Aorta (tissue), 5 donors: ENCODE results near the gene USP14. TPM values are rescaled to one million over a fixed set of nuclear protein-coding genes. Genes with fewer than 3 reads are reported as not detected.

ENCODE experiments used
- ATAC-seq: fragments of 200-7000 bp; cut with Tn5 transposase; one replicate; pipeline ENCODE4 v1.9.1; 2022; ENCODE audit warnings: moderate library complexity; ENCODE audit not compliant: low FRiP score
- DNase-seq, 2 donors: peaks; one replicate each; pipeline ENCODE4 v3.0.0-alpha.2; 2020
- H3K27ac ChIP-seq, 2 donors: one replicate each; pipeline ENCODE4 v1.5.1; 2013; ENCODE audit warnings: low read length in 2 of 2, mild to moderate bottlenecking in 2 of 2, moderate library complexity in 2 of 2, control low read depth in 1 of 2, inconsistent platforms in 1 of 2, low read depth in 1 of 2
- H3K27me3 ChIP-seq, 2 donors: one replicate each; pipeline ENCODE4 v1.6.1; 2013; ENCODE audit warnings: control low read depth in 1 of 2, low read length in 1 of 2, mild to moderate bottlenecking in 1 of 2, moderate library complexity in 1 of 2; ENCODE audit not compliant: insufficient read depth in 2 of 2, control insufficient read depth in 1 of 2
- H3K36me3 ChIP-seq, 2 donors: one replicate each; pipeline ENCODE4 v1.6.1; 2013; ENCODE audit warnings: control low read depth in 1 of 2, low read length in 1 of 2, mild to moderate bottlenecking in 1 of 2; ENCODE audit not compliant: insufficient read depth in 2 of 2, control insufficient read depth in 1 of 2
- H3K4me1 ChIP-seq, 2 donors: one replicate each; pipeline ENCODE4 v1.6.1; 2013; ENCODE audit warnings: low read length in 2 of 2, control low read depth in 1 of 2, mild to moderate bottlenecking in 1 of 2, moderate library complexity in 1 of 2; ENCODE audit not compliant: insufficient read depth in 2 of 2, control insufficient read depth in 1 of 2
- H3K4me3 ChIP-seq, 2 donors: one replicate each; pipeline ENCODE4 v1.5.1; 2013; ENCODE audit warnings: low read length in 2 of 2, control low read depth in 1 of 2, mild to moderate bottlenecking in 1 of 2
- H3K9me3 ChIP-seq: one replicate; pipeline ENCODE4 v1.6.1; 2013; ENCODE audit warnings: mild to moderate bottlenecking, low read length; ENCODE audit not compliant: control insufficient read depth
- WGBS, 2 donors: extraction: QIAGEN DNeasy Blood & Tissue Kit; methylation state at CpG; one replicate each; pipeline ENCODE4 v1.1.7; 2013; 5-methylcytosine and 5-hydroxymethylcytosine counted together
- intact Hi-C, 2 donors: fragments of 100-400 bp; cut with DNase I; formaldehyde crosslinking; loops; one replicate each; pipeline versions ENCODE4 v1.14.2 to v1.15.0; 2022
- polyA plus RNA-seq, 2 donors: library from polyadenylated mRNA; stranded (reverse); fragments of 200-250 nt; gene quantifications; one replicate each; pipeline ENCODE4 v1.2.3, GENCODE V29; 2013
- total RNA-seq, 2 donors: library from RNA; stranded (reverse); fragmentation: NEBNext Ultra II Directional; extraction: Animal tissue kit (Norgen Biotek cat#: 25700); gene quantifications; one replicate each; pipeline ENCODE4 v1.2.1, GENCODE V29; 2021
- donor health status: healthy with polysubstance abuse.
- donor health status: Bipolar disorder and iron deficiency.
- donor health status: DM: no; HTN: no; CAD: no.
- donor health status: DM: no; HTN: no; CAD: no.
- donor health status: DM: yes; HTN: yes; CAD: no.

USP14 gene
- total and polyA plus RNA-seq, 4 donors: 20.3 to 49.4 (median 34.3) TPM

DNA sequence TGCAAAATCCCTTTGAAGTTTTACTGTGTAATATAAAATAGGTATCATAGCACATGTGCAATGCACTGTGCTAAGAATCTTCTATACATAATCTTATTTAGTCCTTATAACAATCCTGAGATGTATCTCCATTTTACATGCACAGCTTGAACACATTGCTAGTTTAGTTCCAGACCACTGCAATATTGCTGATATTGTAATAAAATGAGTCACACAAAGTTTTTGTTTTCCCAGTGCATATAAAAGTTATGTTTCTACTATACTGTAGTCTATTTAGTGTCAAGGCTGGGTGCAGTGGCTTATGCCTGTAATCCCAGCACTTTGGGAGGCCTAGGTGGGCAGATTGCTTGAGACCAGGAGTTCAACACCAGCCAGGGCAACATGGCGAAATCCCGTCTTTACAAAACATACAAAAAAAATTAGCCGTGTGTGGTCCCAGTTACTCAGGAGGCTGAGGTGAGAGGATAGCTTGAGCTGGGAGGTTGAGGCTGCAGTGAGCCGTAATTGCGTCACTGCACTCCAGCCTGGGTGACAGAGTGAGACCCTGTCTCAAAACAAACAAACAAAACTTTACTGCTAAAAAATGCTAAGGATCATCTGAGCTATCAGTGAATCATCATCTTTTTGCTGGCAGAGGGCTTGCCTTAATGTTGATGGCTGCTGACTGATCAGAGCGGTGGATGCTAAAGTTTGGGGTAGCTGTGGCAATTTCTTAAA, 1.7 kb upstream of the USP14 start:
- DNase-seq (no peak), ATAC-seq (no peak)
- Histone ChIP-seq H3K4me1 (no peaks in the 10 kb centered on the region), H3K27me3 (no peaks in the 10 kb centered on the region), H3K36me3 (no peaks in the 10 kb centered on the region), H3K27ac (no peak overlapping the region), H3K4me3 (no peak overlapping the region), H3K9me3 (no peaks in the 10 kb centered on the region)
- 87 to 88% methylated on average over 6 of the region's 6 CpGs for WGBS, 2 donors
- intact Hi-C loops: no loop called here

DNA sequence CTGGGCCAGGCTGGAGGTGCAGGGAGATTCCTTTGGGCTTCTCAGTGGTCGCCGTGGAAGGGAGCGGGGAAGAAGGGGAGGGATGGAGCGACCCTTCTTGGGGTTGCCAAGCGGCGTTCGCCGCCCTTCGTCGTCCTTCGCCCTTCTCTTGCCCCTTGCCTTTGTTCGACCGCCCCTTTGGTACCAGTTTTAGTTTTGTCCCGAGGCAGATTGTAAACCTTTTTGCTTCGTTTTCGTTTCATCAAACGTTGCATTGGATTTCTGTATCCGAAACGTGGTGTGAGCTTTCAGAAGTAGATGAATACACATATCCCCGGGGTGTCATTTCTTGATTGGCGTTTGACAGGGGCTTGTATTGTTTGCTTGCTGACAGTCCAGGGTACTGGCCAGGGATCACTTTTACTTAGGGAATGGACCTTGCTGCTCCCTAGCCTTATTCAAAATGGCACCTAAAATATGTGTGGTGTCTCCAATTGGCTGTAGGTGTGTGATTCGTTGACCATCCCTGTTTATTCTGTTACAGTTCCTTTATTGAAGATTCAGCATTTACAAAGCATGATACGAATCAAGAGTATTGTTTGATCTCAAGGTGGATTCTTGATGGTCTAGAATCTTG, 788 bp downstream of the USP14 start:
- Histone ChIP-seq H3K36me3 (no peaks in the 10 kb centered on the region), H3K9me3 (no peaks in the 10 kb centered on the region), H3K4me1 (no peaks in the 10 kb centered on the region), H3K4me3 (peak overlapping the region; percentile 67 to 84), H3K27me3 (no peaks in the 10 kb centered on the region), H3K27ac (peak overlapping the region in 1 of 2 donors; percentile 6)
- ATAC-seq (no peak), DNase-seq (no peak)
- WGBS, 2 donors: 3 to 4% methylated on average over 20 to 23 of the region's 23 CpGs
- intact Hi-C loops: loop anchor here in 1 of 2 donors (2.0 kb wide), 1 partner anchor 48 kb away; no protein-coding TSS in a partner anchor

DNA sequence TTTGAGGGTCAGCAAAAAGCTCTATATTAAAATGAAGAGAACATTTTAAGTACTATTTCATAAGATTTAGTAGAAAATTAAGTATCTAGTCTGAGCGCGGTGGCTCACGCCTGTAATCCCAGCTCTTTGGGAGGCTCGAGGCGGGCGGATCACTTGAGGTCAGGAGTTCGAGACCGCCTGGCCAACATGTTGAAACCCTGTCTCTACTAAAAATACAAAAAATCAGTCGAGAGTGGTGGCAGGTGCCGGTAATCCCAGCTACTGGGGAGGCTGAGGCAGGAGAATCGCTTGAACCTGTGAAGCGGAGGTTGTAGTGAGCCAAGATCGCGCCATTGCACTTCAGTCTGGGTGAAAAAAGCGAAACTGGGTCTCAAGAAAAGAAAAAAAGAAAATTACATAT, 1.6 kb downstream of the USP14 start:
- 97% methylated on average over 15 of the region's 15 CpGs for WGBS, 2 donors

DNA sequence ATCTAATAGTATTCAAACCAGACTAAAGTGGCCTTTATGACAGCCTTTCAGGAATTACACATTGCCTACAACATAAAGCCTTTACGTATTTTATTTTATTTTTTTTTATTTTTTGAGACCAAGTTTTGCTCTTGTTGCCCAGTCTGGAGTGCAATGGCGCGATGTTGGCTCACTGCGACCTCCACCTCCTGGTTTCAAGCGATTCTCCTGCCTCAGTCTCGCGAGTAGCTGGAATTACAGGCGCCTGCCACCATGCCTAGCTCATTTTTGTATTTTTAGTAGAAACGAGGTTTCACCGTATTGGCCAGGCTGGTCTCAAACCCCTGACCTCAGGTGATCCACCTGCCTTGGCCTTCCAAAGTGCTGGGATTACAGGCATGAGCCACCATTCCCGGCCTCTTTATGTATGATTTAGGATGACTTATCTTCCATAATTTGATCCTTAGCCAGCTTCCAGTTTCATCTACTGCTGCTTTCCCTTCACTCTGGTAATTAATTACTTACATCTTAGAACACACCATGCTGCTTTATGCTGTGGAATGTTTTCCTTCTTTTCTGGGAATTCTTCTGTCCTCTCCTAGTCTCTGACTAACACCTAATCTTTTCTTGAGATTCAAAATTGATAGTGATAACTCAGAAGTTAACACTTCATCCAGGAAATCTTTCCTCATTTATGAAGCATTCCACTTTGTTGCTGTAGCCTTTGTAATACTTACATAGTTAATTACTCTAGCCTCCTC, 2.6 kb downstream of the USP14 start:
- Histone ChIP-seq H3K27me3 (no peaks in the 10 kb centered on the region), H3K4me3 (no peak overlapping the region), H3K36me3 (no peaks in the 10 kb centered on the region), H3K4me1 (no peaks in the 10 kb centered on the region), H3K9me3 (no peaks in the 10 kb centered on the region), H3K27ac (no peak overlapping the region)
- DNase-seq (no peak), ATAC-seq (no peak)
- intact Hi-C loops: no loop called here
- 83 to 85% methylated on average over 11 of the region's 11 CpGs for WGBS, 2 donors

More for the DNA sequence above, 1.6 kb downstream of the USP14 start:
- no peak overlapping the region for H3K27ac ChIP-seq
- H3K36me3 ChIP-seq: no peaks in the 10 kb centered on the region
- H3K27me3 ChIP-seq: no peaks in the 10 kb centered on the region
- DNase-seq: no peak
- intact Hi-C loops: loop anchor here in 1 of 2 donors (2.0 kb wide), 1 partner anchor 49 kb away; no protein-coding TSS in a partner anchor
- H3K4me3 ChIP-seq: no peak overlapping the region
- H3K4me1 ChIP-seq: no peaks in the 10 kb centered on the region
- no peaks in the 10 kb centered on the region for H3K9me3 ChIP-seq
- no peak for ATAC-seq

DNA sequence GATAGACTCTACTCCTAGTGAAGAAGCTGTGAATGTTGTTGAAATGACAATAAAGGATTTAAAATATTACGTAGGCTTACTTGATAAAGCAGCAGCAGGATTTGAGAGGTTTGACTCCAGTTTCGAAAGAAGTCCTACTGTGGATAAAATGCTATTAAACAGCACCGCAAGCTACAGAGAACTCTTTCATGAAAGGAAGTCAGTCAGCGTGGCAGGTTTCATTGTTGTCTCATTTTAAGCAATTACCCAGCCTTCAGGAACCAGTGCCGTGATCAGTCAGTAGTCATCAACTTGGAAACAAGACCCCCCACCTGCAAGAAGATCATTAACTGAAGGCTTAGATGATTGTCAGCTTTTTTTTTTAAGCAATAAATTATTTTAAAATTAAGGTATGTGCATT, 14.0 kb downstream of the USP14 start:
- DNase-seq (no peak), ATAC-seq (no peak)
- Histone ChIP-seq H3K27ac (no peak overlapping the region), H3K4me3 (no peak overlapping the region), H3K4me1 (no peaks in the 10 kb centered on the region), H3K9me3 (no peaks in the 10 kb centered on the region), H3K36me3 (peaks cover 0 to 2% of the 10 kb centered on the region in 2 donors), H3K27me3 (no peaks in the 10 kb centered on the region)
- intact Hi-C loops: no loop called here
- WGBS, 2 donors: 88 to 91% methylated on average over 5 of the region's 5 CpGs

DNA sequence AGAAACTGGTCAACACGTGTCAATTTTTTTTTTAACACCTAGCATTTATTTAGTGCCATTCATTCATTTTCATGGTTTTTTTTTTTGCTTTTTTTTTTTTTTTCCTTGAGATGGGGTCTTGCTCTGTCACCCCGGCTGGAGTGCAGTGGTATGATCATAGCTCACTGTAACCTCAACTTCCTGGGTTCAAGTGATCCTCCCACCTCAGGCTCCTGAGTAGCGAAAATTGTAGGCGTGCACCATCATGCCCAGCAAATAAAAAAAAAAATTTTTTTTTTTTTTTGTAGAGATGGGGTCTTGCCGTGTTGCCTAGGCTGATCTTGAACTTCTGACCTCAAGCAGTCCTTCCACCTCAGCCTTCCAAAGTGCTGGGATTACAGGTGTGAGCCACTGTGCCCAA, 21.1 kb downstream of the USP14 start:
- WGBS, 2 donors: 89% methylated on average over 5 of the region's 5 CpGs
- intact Hi-C loops: no loop called here
- H3K36me3 ChIP-seq: peaks cover 0 to 4% of the 10 kb centered on the region in 2 donors
- H3K4me1 ChIP-seq: peaks cover 0 to 2% of the 10 kb centered on the region in 2 donors
- DNase-seq: no peak
- H3K27me3 ChIP-seq: no peaks in the 10 kb centered on the region
- H3K9me3 ChIP-seq: no peaks in the 10 kb centered on the region
- no peak for ATAC-seq
- H3K27ac ChIP-seq: no peak overlapping the region
- no peak overlapping the region for H3K4me3 ChIP-seq

DNA sequence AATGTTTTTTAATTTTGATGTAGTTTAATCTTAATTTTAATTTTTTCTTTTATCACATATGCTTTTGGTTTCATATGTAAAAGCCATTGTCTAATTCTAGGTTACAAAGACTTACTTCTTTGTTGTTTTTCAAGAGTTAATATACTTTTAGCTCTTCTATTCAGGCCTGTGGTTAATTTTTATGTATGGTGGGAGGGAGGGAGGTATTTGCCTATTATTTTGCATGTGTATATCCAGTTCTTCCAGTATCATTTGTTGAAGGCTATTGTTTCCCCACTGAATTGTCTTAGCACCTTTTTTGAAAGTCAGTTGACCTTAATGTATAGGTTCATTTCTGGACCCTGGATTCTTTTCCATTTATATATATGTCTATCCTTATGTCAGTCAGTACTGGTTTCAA, 23.4 kb downstream of the USP14 start:
- Histone ChIP-seq H3K4me3 (no peak overlapping the region), H3K27me3 (no peaks in the 10 kb centered on the region), H3K36me3 (peaks cover 0 to 5% of the 10 kb centered on the region in 2 donors), H3K27ac (no peak overlapping the region), H3K4me1 (peaks cover 0 to 2% of the 10 kb centered on the region in 2 donors), H3K9me3 (no peaks in the 10 kb centered on the region)
- intact Hi-C loops: no loop called here
- no peak for ATAC-seq
- no peak for DNase-seq

DNA sequence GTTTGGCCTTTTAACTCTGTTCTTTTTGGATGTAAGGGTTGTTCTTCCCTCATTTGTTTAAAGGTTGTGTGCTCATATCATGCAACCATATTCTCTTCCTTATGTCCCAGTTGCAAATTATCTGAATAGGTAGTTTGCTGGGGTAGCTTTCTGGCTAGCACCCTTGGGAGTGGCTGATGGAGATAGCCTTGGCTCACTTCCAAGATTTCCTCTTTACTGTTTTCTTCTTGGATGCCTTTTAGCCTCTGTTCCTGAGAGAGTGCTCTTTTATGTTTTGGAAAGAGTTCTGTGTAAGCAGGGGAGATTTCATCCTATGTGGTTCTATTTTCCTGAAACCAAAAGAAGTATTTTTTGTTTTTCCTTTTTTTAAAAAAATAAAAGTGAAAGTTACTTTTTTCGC, 25.4 kb downstream of the USP14 start:
- no peak for ATAC-seq
- Histone ChIP-seq H3K4me3 (no peak overlapping the region), H3K9me3 (no peaks in the 10 kb centered on the region), H3K4me1 (peaks cover 0 to 2% of the 10 kb centered on the region in 2 donors), H3K27ac (no peak overlapping the region), H3K27me3 (no peaks in the 10 kb centered on the region), H3K36me3 (peaks cover 0 to 5% of the 10 kb centered on the region in 2 donors)
- WGBS, 2 donors: 6 to 8% methylated on average over 1 of the region's 1 CpG
- no peak for DNase-seq
- intact Hi-C loops: no loop called here
